GM03348 (cell line): ENCODE data around the gene KIF20A.
"Not testable (repeated sequence)": the region's sequence is repeated elsewhere in the genome, so short reads cannot be mapped to it uniquely, and the experiment has no call there.

ENCODE experiments used
- DNase-seq: peaks from one replicate; pipeline ENCODE4 v3.0.0; 2012; ENCODE audit warnings: low spot score

KIF20A gene

DNA sequence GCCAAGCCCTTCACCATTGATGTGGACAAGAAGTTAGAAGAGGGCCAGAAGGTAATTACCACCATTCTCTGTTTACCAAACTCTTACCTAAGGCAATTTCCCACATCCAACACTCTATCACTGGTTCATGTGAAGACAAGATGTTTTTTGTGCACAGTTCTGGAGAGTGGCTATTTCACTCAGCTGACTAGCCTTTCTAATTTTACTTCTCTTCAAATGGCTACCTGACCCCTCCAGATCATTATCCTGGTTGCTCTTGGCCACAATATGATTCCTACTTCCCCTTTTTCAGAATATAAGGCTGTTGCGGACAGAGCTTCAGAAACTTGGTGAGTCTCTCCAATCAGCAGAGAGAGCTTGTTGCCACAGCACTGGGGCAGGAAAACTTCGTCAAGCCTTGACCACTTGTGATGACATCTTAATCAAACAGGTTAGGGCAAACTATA lies 7.1 kb downstream of the KIF20A start:
- no peak for DNase-seq

DNA sequence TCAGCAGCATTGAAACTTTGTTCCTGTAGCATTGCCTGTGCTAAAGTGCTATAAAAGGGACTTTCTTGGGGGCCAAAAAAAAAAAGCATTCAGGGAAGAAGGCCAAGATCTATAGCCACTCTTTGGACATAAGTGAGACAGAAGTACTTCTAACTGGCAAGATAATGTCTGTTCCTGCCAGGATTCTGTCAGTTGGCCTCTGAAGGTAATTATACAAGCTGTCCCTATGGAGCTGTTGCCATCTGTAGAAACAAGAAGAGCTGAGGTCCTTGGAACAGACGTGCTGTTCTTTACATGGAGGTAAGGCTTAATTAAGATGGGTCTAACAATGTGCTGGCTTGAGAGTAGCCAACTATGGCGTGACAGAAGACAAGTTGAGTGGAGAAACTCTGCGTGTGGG lies 9.7 kb downstream of the KIF20A start:
- no peak for DNase-seq

DNA sequence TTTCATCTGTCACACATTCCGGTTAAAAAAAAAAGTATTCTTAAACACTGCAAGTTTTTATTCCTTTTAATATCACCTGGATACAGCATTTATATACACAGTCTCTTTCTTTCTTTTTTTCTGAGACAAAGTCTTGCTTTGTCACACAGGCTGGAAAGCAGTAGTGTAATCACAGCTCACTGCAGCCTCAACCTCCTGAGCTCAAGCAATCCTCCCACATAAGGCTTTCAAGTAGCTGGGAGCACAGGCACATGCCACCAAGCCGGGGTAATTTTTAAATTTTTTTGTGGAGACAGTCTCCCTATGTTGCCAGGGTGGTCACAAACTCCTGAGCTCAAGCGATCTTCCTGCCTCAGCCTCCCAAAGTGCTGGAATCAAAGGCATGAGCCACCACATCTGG lies 13.9 kb downstream of the KIF20A start:
- DNase-seq: no peak

DNA sequence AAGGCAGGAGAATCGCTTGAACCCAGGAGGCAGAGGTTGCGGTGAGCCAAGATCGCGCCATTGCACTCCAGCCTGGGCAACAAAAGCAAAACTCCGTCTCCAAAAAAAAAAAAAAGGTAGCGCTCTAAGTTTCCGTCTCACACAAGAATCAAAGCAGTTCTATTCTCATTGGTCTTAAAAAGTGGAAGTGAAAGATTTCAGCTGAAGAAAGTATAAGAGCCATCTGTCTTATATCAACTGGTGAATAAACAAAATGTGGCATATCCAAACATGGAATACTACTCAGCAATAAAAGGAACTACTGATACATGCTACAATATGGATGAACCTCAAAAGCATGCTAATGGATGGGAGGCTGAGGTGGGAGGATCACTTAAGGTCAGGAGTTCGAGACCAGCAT lies 14.9 kb downstream of the KIF20A start:
- not testable (repeated sequence) for DNase-seq

DNA sequence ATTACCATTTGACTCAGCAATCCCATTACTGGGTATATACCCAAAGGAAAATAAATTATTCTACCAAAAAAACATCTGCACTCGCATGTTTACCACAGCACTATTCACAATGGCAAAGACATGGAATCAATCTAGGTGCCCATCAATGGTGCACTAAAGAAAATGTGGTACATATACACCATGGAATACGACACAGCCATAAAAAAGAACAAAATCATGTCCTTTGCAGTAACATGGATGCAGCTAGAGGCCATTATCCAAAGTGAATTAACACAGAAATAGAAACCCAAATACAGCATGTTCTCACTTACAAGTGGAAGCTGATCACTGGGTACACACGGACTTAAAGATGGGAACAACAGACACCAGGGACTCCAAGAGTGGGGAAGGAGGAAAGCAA lies 32.1 kb downstream of the KIF20A start:
- DNase-seq: no peak

DNA sequence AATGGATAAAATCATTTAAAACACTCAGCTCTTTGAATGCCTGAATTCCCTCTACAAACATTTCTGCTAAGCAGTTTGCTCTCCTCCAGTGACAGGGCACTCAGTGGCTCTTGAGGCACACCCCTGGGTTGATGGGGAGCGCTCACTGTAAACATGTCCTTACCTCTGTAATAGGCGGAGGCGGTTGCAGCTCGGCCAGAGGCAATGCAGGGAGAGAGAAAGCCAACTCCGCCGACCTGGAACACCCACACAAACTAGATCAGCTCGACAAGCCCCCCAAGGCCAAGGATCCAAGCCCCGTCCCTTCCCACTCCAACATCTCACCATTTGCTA lies 33.9 kb downstream of the KIF20A start:
- peak; percentile 19 for DNase-seq

DNA sequence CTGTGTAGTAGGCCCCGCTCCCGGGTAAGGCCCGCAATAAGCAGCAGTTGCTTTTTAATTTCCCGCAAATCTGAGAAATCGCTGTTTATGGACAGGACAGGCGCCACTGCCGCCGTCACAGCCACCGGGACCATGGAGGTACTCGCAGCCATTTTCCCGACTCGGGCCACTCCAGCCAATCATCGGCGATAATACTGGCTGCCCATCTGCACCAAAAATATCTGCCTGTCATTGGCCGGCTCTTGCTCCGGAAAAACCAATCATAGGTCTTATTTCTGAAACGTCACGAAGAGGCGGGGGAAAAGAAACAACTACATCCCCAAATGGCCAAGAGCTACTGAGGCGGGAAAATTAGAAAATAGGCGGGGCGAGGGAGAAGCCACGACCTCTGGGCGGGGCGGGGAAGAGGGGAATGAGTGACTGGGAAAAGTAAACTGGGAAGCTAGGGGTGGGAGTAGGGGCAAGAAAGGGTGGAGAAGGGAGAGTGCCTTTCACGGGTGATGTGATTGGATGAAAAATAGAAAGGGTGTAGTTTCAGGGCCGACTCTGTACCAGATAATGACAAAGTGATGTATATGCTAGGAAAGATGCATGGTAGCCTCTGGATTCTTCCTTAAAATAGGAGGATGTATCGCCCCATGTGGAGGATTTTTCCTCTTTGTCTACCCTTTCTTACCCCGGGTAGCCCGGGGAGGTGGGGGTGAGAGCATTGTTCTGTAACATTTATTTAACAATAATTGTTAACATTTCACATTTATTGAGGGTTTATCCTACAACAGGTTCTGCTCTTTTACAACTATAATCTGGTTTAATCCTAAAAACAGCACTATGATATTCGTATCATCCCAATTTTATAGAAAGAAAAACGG lies 34.5 kb downstream of the KIF20A start, which contains the start of gene CDC23:
TSS of gene CDC23 (minus strand) at position 163 of the 869 bp plus-strand sequence. CDS start at position 152, 11 bp downstream.
- DNase-seq: peak; percentile 97

DNA sequence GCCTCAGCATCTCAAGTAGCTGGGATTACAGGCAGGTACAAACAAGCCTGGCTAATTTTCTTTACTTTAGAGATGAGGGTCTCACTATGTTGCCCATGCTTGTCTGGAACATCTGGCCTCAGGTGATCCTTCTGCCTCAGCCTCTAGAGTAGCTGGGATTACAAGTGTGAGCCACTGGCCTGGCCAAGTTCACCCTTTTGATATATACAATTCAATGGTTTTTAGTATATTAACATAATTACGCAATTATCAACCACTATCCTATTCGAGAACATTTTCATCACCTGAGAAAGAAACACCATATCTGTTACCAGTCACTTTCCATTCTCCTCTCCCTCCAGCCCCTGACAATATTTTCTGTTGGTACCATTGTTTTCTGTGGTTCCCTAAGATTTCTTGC lies 37.9 kb downstream of the KIF20A start:
- DNase-seq: no peak

DNA sequence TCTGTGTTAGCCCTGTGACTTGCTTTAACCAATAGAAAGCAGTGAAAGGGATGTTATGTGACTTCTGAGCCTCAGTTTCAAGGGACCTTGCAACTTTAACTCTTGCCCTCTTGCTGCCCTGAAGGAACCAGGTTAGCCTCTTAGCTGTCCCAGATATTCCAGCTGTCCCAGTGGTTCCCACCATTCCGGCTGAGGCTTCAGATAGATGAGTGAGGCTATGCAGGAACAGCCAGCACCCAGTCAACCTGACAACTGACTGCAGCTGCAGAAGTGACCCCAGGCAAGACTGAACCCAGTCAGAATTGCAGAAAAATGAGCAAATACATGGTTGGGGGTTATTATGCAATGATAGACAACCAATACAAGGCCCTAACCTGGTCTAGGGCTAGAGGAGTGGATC lies 44.6 kb downstream of the KIF20A start:
- DNase-seq: no peak

DNA sequence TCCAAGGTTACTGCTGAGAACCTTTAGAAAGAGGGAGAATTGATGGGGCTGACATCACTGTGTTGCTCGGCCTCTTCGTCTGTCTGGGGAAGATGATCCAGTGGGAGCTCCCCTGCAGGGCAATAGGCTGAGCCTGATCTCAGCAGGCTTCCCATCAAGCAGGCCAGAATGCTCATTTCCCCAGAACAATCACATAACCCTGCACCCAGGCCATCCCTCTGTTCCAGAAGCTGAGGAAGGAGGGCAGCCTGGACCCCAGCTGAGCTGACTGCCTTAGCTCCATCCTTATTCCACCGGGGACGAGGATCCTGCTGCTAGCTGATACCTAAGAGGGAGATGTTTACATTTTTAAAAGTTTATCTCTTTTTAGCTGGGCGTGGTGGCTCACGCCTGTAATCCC lies 45.8 kb downstream of the KIF20A start:
- DNase-seq: no peak

DNA sequence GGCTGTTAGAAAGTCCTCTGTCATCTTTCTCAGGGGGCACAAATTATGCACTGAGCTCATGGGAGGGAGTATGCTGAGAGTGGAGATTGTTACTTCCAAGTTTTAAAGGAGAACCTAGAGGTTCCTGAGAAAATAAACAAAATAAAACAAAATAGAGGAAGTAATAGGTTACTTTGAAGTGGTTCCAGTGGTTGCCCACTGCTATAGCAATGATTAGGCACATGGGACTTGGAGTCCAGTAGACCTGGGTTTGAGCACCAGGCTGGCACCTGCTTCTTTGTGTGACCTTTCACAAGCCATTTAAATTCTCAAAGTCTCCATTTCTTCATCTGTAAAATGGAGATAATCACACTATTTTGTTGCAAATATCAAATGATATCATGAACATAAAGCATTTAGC lies 48.0 kb downstream of the KIF20A start:
- DNase-seq: no peak

DNA sequence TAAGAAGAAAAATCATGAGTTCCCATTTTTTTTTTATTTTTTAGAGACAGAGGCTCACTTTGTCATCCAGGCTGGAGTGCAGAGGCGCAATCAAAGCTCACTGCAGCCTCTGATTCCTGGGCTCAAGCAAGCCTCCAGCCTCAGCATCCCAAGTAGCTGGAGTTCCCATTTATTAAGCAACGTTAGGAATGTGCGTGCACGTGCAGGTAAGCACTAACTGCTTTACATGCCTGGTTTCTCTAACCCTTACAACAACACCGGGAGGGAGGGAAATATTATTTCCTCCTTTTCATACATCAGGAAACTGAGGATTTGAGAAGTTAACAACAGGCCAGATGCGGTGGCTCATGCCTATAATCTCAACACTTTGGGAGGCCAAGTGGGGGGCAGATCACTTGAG lies 50.5 kb downstream of the KIF20A start:
- DNase-seq: no peak

DNA sequence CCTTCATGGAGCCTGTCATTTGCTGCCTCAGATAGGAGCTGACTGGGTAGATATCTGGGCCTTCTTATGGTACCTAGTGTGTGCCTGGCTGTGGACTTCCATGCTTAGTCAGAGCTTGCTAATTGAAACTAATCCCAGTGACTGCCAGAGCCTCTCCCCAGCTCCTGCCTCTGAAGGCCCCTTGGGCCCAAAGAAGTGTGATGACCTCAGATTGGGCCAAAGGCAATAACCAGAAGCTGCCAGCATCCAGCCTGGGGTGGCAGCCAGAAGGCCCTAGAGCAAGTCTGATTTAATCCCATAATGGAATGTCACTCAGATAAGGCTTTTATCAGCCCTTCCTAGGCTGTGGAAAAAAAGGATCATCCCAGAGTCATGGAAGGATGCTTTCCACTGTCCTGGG lies 51.3 kb downstream of the KIF20A start:
- DNase-seq: peak; percentile 33

DNA sequence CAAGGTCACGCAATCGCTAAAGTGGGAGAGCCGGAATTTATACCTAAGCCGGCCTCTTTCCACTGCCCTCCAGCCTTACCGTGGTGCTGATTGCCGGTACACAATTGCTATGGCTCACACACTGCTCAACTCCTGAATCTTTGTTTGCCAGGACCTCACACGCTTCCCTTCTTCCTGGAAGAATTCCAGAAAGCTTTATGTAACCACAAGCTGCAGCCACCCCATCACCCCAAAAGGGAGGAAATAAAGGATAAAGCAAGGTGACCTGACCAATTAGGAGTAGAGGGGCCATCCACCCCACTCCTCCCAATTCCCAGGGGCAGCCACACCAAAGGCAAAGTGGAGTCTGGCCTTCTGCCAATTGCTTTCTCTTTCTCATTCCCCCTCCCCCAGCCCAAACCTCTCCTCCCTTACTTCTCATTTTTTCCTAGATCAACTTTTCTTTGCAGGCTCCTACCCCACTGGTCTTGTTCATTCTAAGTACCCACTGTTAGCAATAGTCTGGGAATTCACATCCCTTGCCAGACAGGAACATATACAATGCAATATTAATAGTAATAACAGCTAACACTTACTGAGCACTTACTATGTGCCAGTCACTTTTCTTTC lies 52.2 kb downstream of the KIF20A start:
- no peak for DNase-seq

DNA sequence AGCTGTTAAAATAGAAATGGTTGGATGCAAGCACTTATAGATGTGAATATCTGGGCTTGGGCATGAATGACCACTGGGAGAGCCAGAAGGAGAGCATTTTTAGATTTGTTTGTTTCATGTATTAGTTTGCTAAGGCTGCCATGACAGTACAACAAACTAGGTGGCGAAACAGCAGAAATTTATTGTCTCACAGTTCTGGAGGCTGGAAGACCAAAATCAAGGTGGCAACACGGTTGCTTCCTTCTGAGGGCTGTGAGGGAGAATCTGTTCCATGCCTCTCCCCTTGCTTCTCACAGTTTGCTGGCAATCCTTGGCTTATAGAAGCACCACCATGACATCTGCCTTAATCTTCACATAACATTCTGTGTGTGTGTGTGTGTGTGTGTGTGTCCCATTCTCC lies 54.4 kb downstream of the KIF20A start:
- no peak for DNase-seq

DNA sequence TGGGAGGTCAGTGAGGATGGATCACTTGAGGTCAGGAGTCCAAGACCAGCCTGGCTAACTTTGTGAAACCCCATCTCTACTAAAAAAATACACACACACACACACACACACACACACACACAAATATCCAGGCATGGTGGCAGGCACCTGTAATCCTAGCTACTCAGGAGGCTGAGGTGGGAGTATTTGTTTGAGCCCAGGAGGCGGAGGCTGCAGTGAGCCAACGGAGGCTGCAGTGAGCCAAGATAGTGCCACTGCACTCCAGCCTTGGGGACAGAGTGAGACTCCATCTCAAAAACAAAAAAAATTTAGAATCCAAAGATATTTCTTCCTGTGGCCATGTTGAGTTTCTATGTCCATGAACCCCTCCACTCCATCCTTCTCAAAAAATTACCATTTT lies 55.7 kb downstream of the KIF20A start:
- no peak for DNase-seq
